Stimulated activated CD8-positive, alpha-beta memory T cell treated with anti-CD3 and anti-CD28 coated beads, Interleukin-15, amount 100 ng/mL, for 1 hour (primary cell): ENCODE measurements around the gene MYOM3.

Experiments
- DNase-seq: peaks from one replicate; pipeline ENCODE4 v3.0.0-alpha.2; 2020; ENCODE audit warnings: low read depth

Gene MYOM3

DNA sequence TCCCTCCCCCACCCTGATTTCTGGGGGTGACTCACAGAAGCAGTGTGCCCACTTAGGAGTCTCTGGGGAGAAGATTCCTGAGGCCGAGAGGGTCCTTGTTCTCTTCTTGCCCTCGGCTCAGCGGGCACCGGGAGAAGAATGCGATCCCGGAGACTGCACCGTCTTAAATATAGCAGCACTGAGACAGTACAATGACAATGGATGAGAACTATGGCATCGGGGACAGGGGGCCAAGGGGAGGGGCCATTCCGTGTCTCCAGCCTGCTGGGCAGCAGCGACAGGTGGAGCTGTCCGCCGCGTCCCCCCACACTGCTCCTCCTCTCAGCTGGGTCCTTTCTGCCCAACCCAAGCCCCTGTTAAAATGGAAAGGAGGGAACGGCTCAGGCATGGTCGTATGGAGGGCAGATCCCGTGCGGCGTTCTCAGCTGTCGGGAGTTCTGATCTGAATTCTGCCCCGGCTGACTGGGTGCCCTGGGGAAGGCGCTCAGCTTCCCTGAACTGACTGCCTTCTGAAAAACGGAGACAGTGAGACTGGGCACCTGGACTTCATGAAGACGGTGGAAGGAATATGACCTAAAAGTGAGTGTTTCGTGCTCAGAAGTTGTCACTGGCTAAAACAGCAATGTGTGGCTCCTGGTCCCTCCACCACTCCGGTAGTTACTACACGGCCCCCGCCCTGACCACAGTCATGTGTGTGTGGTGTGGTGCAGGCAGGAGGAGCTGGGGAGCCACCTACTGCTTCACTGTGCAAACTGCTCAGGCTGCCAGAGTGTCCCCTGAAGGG, at the start of gene MYOM3:
TSS of gene MYOM3 (minus strand) at position 140 of the 784 bp plus-strand sequence. CDS start 3,499 bp downstream, outside the sequence.
- no peak for DNase-seq

DNA sequence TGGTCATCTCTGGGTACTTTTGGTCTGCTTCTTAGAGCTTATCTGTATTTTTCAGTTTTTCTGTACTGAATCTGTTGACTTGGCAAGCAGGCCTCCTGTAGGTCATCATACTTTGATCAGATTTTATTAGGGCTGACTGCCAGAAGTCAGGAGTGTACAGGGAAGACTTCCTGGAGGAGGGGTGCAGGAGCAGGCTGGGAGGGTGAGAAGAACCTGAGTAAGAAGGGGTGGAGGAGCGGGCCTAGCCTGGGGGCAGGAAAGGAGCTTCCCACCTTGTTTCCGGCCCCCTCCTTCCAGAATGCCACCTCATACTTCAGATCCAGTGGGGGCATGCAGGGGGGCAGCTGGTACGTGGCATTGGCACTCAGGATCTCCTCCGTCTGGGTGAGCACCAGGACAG, 49.3 kb upstream of the MYOM3 start:
- no peak for DNase-seq

DNA sequence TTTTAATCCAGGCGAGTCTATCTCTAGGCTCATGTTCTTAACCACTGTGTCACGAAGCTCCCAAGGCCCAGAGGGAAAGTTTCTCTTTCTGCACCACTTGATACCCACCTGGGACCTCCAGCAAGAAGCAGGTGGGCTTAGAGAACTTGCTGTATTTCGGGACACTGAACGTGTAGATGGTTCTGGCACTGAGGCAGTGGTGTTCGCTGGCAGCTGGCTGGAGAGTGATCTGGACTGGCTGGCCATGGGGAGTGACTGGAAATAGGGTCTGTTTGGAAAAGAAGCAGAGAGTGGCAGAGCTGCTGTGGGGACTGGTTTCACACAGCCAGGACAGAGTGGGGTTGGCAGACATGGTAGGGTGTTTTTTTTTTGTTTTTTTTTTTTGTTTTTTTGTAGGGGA, 47.4 kb upstream of the MYOM3 start:
- no peak for DNase-seq

DNA sequence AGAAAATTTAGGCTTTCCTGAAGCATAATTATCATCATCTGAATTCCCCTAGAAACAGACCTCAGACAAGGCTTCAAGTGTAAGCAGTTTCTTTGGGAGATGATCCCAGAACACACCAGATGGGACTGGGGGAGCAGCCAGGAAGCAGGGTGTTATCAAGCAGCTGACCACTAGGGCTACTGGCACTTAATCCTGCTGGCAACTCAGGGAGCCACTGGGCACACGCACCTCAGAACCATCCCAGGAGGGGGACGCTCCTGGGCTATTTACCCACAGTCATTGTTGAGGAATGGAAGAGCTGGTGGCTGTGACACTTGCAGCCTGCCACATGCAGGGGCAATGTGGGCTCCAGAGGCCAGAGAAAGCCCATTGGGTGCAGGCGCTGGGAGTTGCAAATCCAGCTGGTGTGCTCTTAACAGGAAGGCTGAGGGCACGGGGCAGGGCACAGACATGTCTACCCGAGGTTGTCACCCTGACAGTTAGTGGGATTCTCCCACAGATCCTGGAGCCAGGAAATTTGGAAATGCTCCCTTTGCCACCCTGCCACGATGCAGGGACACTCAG, 46.1 kb upstream of the MYOM3 start:
- no peak for DNase-seq

DNA sequence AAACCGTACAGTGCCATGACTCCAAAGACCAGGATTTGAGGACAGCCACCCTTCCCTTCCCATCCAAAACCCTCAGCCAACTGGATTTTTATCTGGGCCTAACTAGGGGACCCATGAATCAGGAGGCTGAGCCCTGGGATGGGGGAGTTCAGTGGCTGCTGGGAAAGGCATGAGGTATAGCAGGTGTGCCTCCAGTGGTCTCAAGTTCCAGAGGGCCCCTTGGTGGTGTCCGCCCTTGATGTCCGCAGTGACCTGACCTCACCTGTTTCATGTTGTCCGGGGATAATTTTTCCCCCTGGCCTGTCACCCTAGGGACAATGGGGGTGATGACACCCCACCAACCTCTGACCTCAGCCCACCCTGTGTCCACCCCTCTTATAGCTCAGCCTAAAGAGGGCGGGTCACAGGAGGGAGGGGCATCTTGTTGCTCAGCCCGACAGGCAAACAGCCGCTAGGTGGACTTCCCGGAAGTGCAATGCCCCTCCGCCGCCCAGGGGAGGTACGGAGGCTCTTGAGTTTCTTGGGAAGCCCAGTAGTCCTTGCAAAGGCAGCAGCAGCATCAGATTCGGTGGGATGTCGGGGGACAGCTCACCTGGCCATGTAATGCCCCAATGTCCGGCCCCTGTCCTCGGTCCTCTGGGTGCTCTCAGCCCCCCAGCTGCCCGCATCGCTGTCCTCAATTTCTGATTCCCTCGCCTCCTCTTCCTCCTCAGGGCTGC, 44.8 kb upstream of the MYOM3 start:
- DNase-seq: no peak

DNA sequence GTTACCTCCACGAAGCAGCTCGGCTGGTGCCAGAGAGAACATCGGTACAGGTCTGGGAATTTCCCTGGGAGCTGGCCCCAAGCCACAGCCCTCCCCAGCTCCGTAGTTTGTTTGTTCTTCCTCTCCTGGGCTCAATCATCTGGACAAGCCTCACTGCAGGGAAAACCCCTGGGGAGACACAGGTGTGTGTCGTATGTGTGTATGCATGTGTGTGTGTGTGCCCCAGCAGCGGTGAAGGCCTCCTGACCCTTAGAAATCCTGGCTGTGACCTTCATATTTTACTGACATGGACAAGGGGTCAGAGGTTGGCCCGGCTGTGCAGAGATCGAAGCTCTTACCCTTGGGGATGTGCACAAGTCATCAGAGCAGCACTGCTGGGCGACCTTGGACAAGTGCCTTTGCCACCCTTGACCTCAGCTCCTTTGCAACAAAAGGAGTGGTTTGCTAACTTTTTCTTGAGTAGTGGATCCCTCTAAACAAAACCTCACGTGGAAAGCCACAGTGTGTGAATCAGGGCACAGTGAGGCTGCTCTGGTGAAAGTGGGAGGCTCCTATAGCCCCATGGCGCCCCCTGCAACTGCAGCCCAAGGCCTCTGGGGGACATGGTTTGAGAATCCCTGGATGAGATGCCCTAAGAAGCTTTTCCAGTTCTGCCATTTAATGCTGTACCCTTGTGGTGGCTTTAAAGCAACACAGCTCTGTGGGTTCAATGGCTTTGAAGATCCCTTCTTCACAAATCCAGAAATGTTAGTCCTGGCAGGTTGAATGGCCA, 43.3 kb upstream of the MYOM3 start:
- DNase-seq: no peak

DNA sequence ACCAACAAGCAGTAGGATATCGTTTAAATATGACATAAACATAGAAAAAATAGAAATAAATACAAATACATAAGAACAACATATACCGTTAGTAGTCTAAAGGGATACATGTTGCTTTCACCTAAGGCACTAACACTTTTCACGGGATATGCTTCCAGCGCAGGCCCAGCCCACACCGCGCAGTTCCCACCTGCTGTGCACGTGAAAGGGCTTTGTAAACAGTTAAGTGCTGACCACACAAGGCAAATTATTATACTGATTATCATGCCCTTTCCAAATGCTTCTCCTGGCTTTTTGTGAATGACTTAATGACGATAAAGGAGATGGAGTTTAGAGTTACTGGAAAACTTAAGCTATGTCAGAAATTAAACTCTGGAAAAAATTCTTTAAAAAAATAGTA, 42.3 kb upstream of the MYOM3 start:
- no peak for DNase-seq

DNA sequence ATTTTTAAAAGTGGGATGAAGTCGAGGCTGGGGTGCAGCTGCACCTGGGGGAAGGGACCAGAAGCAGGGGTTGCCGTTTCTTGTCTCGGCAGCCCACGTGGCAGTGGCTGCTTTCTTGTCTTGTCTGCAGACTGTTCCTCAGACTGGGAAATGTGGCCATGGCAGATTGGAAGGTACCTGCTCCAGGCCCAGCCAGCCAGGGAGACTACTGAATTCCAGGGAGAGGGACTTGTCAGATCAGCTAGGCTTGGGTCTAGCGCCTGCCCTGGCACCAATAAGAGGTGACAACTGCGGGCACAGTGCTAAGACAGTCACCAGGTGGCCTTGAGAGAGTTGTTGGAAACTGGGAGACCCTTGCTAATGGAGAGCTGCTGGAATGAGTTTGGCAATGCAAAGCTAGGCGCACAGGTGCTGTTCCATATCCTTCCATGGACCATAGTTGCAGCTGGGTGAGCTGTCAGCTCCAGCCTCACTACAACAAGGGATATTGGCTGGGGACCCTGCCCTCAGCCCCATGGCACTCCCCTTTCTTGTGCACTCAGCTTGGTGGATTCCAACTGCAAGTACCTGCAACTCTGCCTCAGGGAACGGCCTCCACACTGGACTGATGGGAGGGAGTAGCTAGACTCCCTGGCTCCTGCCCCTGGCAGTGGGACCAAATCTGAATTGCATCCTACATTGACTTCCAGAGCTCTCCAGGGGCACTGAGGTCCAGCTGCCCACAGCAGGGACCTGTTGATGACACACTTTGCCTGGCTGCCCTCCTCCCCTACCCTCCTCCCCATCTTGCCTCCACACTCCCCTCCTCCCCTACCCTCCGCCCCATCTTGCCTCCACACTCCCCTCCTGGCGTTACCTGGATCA, 40.9 kb upstream of the MYOM3 start:
- DNase-seq: no peak

DNA sequence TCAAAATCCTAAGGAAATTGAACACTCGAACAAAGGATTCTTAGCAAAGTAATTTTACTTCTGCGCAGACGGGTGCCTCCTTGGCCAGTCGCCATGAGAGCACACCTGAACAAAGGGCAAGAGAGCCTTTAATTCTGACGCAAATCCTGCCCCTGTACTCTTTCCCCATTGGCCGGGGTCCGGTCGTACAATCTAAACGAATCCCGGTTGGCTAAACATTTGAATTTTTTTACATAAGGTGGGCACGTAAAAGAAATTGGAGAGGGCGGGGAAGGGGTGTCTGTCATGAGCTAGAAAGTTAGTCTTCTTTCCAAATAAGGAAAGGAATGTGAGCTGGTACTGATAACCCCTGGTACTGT, 39.2 kb upstream of the MYOM3 start:
- DNase-seq: no peak

DNA sequence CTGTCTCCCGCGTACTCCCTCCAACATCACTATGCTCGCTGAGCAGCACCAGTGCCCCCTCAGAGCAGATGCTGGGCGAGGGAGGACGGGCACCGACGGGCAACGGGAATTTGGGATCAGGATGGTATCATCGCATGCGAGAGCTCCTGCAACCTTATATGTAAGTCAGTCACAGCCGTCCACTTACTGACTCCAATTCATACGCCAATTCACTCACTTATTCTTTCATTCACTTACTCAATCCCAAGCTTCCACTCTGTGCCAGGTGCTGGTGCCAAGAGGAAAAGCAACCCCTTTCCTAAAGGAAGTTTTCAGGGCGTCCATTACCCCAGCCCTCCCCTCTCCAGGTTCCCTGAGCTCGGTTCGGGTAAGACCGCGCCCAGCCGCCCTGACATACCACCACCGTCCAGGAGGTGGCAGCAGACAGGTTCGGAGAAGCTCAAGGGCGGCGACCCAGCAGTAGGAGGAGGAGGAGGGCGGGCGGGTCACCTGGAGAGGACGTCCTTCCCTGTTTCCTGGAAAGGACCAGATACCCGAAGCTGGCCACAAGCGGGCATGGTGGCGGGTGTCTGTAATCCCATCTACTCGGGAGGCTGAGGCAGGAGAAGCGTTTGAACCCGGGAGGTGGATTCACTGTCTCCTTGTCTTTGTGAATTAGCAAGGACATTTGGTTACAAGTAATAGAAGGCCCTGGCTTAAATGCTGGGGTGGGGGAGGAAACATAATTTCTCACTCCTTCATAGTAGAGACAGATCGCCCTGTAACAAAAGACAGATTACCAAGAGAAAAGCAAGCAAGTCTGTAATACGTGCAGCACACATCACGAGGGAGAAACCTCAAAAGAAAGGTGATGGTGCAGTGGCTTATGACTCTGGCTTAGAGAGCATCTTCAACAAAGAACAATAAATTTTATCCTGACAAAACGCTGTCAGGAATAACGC, 38.6 kb upstream of the MYOM3 start:
- DNase-seq: peak; percentile 86

DNA sequence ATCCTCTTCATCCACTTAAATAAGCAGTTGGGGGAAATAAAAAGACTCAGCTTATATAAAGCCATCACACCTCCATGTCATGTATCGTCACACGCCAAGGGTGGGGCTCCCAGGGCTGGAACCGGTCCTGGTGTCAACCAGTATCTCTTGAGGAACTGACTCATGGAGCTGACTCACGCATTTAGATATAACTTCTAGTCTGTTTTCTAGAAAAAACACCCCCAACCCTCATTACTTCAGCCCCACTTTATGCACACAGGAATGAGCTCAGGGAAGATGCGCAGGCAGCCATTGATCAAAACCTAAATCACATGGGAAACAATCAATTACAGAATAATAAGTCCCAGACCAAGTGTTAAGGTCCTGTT, 37.9 kb upstream of the MYOM3 start:
- DNase-seq: no peak

DNA sequence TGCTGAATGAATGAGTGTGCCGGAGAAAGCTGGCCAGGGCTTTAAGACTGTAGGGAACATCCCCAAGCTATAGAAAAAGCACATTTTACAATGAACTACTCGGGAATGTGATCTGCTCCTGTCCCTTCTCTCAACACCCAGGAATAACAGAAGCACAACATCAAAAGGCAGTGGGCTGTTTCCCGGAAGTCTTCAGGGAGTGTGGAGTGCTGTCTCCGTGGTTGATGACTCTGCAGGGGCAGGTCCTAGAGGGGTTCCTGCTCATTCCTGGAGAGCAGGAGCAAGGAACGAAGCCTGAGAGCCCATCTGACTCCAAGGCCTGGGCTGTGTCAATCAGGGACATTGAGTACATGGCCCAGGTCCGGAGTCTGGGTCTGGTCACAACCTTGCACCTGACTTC, 35.9 kb upstream of the MYOM3 start:
- no peak for DNase-seq

DNA sequence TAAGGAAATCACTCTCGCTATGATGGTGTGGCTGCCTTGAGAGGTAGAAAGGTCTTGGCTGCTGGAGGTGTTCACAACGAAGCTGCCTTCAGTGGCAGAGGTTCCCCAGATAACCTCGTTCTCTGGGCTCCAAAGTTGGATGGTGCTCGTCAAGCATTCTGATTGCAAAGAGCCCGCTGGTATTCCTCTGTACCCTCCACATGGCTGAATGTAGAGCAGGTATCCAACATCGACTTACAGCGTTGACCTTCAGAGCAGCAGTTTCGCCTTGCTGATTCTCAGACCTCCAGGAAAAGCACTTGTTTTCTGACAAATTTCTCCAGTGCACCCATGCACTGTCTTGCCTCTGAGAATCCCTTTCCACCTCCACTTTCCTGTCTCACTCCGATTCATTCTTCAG, 35.3 kb upstream of the MYOM3 start:
- DNase-seq: no peak

DNA sequence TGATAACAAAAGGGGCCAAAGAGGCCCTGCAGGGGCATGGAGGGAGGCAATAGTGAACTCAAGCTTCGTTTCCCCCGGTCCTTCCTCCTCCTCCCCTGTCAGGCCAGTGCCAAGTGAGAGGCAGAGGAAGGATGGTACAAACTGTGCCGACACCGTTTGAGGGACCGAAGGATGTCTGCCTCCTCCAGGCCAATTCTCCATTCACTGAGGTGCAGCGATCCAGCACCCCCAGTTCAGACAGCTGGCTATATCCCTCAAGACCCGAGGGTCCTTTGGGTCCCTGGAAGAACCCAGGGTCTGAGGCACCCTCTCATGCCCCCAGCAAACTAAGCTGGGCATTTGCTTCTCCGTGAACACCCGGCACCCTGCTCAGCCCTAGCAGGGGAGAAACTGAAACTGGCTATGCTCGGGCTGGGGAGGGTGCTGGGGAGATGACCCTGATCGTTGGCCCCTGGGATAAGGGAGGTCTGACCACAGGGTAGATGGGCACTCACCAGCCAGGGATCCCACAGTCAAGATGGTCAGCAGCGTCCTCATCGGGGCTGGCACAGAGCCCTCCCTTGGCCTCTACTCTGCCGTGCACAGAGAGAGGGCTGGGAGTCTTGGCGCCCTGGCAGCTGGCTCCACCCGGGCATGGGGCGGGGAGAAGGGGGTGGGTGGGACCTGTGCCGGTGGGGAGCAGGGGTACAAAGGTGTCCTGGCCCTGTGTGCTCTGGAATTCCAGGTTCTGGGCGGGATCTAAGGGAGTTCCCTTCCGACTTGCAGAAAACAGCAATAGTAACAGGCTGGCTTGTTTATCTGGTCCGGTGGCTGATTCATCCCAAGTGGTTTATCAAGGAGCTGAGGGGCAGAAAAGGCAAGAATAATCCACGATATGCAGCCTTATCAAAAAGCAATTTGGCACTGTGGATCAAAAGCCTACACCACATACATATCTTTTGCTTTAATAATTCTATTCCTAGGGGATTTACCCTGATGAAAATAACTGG, 30.9 kb upstream of the MYOM3 start, which contains the start of gene IL22RA1:
TSS of gene IL22RA1 (minus strand) at position 595 of the 989 bp plus-strand sequence. CDS start at position 537, 58 bp downstream.
- DNase-seq: no peak

DNA sequence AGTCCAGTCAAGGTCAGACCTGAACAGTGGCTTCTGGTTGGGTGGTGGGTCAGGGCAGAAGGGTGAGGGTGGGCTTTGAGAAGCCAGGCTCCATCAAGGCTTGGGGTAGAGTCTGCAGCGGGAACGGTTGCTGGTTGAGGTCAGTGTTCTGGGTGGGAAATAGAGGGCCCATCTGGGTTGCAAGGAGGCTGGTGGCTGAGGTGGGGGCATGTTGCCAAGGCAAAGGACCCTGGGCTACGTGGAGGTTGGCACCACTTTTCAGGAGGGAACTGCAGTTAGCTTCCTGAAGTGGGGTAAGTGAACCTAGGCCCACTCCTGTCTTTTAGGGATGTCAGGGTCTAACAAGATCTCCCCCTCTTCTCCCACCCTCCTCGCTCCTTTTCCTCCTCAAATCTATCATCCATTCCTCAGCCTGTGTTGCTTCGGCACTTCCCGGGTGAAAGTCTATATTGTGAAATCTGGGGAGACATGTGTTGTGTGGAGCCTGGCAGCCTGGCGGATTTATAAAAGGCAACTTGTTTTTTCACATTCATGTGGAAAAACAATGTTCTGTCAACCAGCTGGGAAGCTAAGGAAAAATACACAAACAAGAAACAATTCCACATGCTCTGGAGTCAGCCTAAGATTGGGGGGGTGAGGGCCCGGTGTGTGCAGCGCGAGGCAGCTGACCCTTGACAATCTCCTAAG, 29.5 kb upstream of the MYOM3 start:
- DNase-seq: no peak

DNA sequence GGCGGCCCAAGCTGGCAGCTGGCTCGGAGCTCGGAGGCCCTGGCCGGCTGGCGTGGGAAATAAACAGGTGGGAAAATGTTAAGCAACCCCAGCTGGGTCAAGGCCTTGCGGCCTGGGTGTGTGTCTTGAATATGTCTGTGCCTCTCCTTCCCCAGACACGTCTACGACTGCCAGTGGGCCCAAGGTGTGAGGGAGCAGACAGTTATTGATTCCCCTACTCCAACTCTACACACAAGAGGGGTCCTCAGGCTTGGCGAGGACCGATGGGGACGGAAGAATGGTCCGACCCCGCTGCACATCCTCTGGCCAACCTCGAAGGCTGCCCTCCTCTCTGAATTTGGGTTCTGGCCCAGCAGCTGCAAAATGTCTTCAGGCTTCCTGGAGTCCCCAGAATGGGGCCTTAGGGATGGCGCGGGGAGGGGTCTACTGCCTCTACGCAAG, 28.8 kb upstream of the MYOM3 start:
- DNase-seq: no peak

DNA sequence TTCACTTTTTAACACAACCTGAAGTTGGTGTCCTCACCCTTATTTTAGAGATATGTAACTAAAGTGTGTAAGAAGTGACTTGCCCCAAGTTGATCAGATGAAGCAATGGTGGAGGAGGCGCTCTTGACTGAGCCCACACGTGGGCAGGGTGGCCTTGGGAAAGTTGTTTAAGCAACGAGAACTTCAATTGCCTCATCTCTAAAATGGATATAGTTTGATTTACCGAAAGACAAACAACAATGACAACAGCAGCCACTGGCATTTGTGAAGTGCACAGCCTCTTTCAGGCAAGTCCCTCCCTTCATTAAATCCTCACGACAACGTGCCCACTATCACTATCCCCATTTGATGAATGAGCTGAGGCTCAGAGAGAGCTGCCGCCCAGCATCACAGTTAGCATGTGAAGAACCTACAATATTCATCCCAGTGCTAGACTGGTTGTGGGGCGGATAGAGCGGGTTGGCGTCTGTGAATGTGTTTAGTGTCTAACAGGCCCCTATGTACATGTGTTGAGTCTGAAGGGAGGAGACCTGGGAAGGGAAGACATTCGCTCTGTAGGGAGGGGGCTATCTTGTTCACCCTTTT, 28.0 kb upstream of the MYOM3 start:
- DNase-seq: no peak

DNA sequence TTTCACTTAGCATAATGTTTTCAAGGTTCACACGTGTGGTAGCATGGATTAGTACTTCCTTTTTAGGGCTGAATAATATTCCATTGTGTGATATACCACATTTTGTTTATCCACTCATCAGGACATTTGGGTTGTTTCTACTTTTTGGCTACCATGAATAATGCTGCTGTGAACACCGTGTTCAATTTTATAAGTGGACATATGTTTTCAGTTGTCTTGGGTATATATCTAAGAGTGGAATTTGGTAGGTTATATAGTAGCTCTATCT, 27.2 kb upstream of the MYOM3 start:
- DNase-seq: no peak
